Measurements from ENCODE around the gene CRACDL. TPM values are rescaled to one million over a fixed set of nuclear protein-coding genes. Genes with fewer than 3 reads are reported as not detected.
A peak's percentile ranks its signal among the peaks of the same experiment; 100 is the strongest.

Gene CRACDL
- polyA plus RNA-seq, 2 donors = 9.1 to 15.8 TPM

DNA sequence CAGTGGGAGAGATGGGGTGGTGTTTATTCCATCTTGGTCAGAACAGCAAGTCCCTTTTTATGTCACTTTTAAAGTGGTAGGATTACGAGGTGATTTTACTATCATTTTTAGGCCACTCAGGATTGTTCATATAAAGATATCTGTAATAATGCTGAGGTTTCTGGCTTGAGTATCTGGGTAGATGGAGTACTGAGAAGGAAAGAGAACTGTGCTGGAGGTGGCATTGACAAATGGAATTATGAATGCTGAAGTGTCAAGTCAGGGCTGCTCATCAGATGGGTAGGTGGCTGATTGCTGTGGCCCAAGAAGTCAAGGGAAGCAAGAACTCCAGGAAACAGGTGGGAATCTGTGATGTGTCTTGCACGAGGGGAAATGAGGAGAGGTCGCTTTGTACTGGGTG, 119.7 kb downstream of the CRACDL start:
- Histone ChIP-seq H3K4me1 (ENCODE audit: control insufficient read depth in 2 of 2, insufficient read depth in 2 of 2, low read length in 1 of 2) (peaks cover 0 to 5% of the 10 kb centered on the region in 2 donors), H3K27ac (ENCODE audit: low read depth in 2 of 2, low read length in 1 of 2) (no peak overlapping the region), H3K9me3 (ENCODE audit: control insufficient read depth in 2 of 2, insufficient read depth in 1 of 2, low read depth in 1 of 2, low read length in 1 of 2) (no peaks in the 10 kb centered on the region), H3K36me3 (ENCODE audit: control insufficient read depth in 2 of 2, insufficient read depth in 2 of 2, low read length in 1 of 2) (peaks cover 0 to 5% of the 10 kb centered on the region in 2 donors), H3K4me3 (ENCODE audit: low read depth in 1 of 2, low read length in 2 of 2) (no peak overlapping the region), H3K27me3 (ENCODE audit: control insufficient read depth in 1 of 2, insufficient read depth in 2 of 2, low read length in 2 of 2) (no peaks in the 10 kb centered on the region)
- 82 to 84% methylated on average over 3 of the region's 3 CpGs for WGBS, 2 donors

DNA sequence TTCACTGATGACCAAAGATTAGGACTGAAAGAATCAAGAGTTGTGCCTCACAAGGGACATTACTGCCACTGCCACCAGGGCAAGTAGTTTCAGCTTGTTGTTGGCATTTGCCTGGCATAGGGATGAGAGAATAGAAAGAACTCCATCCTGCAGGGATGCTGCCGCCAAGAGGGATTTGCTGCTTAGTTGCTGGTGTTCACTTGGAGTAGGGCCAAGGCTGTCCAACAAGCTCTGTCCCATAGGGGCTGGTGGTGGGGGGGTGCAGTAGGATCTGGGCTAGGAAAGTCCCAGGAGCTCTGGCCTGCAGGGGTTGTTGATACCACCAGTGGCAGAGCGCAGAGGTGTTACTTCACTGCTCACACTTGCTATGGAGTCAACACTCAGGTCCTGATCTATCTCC, 120.2 kb downstream of the CRACDL start:
- Histone ChIP-seq H3K27me3 (ENCODE audit: control insufficient read depth in 1 of 2, insufficient read depth in 2 of 2, low read length in 2 of 2) (no peaks in the 10 kb centered on the region), H3K36me3 (ENCODE audit: control insufficient read depth in 2 of 2, insufficient read depth in 2 of 2, low read length in 1 of 2) (peaks cover 0 to 5% of the 10 kb centered on the region in 2 donors), H3K27ac (ENCODE audit: low read depth in 2 of 2, low read length in 1 of 2) (no peak overlapping the region), H3K9me3 (ENCODE audit: control insufficient read depth in 2 of 2, insufficient read depth in 1 of 2, low read depth in 1 of 2, low read length in 1 of 2) (no peaks in the 10 kb centered on the region), H3K4me3 (ENCODE audit: low read depth in 1 of 2, low read length in 2 of 2) (no peak overlapping the region), H3K4me1 (ENCODE audit: control insufficient read depth in 2 of 2, insufficient read depth in 2 of 2, low read length in 1 of 2) (peaks cover 0 to 5% of the 10 kb centered on the region in 2 donors)
- WGBS, 2 donors = 94 to 98% methylated on average over 2 of the region's 2 CpGs

DNA sequence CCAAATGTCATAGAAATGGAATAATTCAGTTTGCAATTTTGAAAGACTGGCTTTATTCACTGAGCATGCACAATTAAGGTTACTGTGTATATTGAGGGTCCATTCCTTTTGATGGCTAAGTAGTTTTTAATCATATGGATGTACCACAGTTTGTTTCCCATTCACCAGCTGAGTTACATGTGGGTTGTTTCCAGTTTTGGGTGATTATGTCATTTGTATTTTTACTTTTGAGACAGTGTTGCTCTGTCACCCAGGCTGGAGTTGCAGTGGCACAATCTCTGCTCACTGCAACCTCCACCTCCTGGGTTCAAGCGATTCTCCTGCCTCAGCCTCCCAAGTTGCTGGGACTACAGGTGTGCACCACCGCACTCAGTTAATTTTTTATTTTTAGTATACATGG, 124.3 kb downstream of the CRACDL start:
- 98% methylated on average over 2 of the region's 2 CpGs for WGBS, 2 donors
- peaks cover 0 to 5% of the 10 kb centered on the region in 2 donors for H3K36me3 ChIP-seq (ENCODE audit: control insufficient read depth in 2 of 2, insufficient read depth in 2 of 2, low read length in 1 of 2)
- no peak overlapping the region for H3K27ac ChIP-seq (ENCODE audit: low read depth in 2 of 2, low read length in 1 of 2)
- H3K4me3 ChIP-seq (ENCODE audit: low read depth in 1 of 2, low read length in 2 of 2) = no peak overlapping the region
- H3K4me1 ChIP-seq (ENCODE audit: control insufficient read depth in 2 of 2, insufficient read depth in 2 of 2, low read length in 1 of 2) = peaks cover 0 to 5% of the 10 kb centered on the region in 2 donors
- no peaks in the 10 kb centered on the region for H3K27me3 ChIP-seq (ENCODE audit: control insufficient read depth in 1 of 2, insufficient read depth in 2 of 2, low read length in 2 of 2)
- no peaks in the 10 kb centered on the region for H3K9me3 ChIP-seq (ENCODE audit: control insufficient read depth in 2 of 2, insufficient read depth in 1 of 2, low read depth in 1 of 2, low read length in 1 of 2)

DNA sequence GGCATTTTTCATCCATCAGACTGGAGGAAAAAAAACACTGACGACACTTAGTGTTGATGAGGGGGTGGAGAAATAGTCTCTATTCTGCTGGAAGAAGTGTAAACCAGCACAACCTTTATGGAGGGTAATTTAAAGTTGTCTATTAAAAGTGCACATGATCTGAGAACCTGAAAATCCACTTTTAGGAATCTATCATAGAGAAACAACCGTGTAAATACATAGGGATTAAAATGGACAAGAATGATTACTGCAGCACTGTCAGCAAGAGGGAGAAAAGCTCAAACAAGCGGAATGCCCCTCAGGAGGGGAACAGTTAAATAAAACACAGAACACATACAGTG, 125.5 kb downstream of the CRACDL start:
- H3K27me3 ChIP-seq (ENCODE audit: control insufficient read depth in 1 of 2, insufficient read depth in 2 of 2, low read length in 2 of 2) = no peaks in the 10 kb centered on the region
- H3K4me3 ChIP-seq (ENCODE audit: low read depth in 1 of 2, low read length in 2 of 2) = no peak overlapping the region
- no peak overlapping the region for H3K27ac ChIP-seq (ENCODE audit: low read depth in 2 of 2, low read length in 1 of 2)
- H3K9me3 ChIP-seq (ENCODE audit: control insufficient read depth in 2 of 2, insufficient read depth in 1 of 2, low read depth in 1 of 2, low read length in 1 of 2) = no peaks in the 10 kb centered on the region
- H3K4me1 ChIP-seq (ENCODE audit: control insufficient read depth in 2 of 2, insufficient read depth in 2 of 2, low read length in 1 of 2) = peaks cover 0 to 3% of the 10 kb centered on the region in 2 donors
- peaks cover 0 to 1% of the 10 kb centered on the region in 2 donors for H3K36me3 ChIP-seq (ENCODE audit: control insufficient read depth in 2 of 2, insufficient read depth in 2 of 2, low read length in 1 of 2)
- 35 to 45% methylated on average over 3 of the region's 3 CpGs for WGBS, 2 donors

DNA sequence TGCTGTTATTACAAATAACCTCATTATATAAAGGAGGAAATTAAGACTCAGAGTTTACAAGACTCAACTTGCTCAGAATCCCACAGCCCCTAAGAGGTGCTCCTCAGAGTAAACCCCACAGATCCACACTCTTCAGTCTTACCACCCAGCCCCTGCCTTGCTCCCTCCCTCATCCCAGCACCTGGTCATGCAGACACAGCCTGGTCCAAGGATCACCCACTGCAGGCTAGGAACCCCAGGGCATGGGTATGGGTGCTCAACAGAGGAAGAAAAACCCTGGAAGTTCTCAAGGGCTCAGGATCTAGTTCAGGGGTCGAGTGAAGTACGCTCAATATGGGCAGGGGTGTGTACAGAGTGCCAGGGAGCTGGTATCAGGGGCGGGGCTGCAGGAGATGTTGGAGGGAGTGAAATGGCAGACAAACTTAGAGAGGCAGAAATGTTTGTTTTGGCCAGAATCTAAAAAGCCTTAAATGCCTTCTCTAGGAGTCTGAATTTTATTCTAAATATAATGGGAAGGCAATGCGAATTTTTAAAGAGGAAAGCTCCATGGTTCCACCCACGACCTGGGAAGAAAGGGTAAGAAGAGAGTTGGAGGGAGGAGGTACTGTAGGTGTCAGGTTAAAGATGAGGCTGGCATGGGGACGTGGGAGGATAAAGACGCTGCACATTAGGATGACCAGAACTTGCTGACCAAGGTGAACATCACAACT, 126.0 kb downstream of the CRACDL start:
- 51 to 64% methylated on average over 7 of the region's 7 CpGs for WGBS, 2 donors

DNA sequence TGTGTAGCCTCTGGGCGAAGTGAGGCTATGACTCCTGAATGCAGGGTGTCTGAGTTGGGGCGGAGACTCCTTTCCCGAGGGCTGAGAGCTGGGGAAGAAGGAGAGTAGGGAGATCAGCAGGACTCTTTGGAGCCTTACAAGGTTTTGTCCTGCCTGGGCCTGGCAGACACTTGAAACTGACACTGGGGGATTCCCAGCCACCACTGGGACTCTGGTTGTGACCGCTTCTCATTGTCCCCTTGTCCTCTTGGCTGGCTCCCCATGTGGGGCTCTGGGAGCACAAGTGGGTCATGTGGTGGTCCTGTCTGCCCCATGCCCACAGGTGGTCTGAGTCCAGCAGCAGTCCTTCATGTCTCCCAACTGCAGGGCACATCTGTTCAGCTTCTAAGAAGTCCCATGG, 126.9 kb downstream of the CRACDL start:
- 82% methylated on average over 4 of the region's 4 CpGs for WGBS, 2 donors
- H3K9me3 ChIP-seq (ENCODE audit: control insufficient read depth in 2 of 2, insufficient read depth in 1 of 2, low read depth in 1 of 2, low read length in 1 of 2) = no peaks in the 10 kb centered on the region

More for the DNA sequence above, 126.0 kb downstream of the CRACDL start:
- Histone ChIP-seq H3K36me3 (ENCODE audit: control insufficient read depth in 2 of 2, insufficient read depth in 2 of 2, low read length in 1 of 2) (no peaks in the 10 kb centered on the region), H3K27ac (ENCODE audit: low read depth in 2 of 2, low read length in 1 of 2) (no peak overlapping the region), H3K4me1 (ENCODE audit: control insufficient read depth in 2 of 2, insufficient read depth in 2 of 2, low read length in 1 of 2) (peaks cover 0 to 2% of the 10 kb centered on the region in 2 donors), H3K27me3 (ENCODE audit: control insufficient read depth in 1 of 2, insufficient read depth in 2 of 2, low read length in 2 of 2) (no peaks in the 10 kb centered on the region), H3K9me3 (ENCODE audit: control insufficient read depth in 2 of 2, insufficient read depth in 1 of 2, low read depth in 1 of 2, low read length in 1 of 2) (no peaks in the 10 kb centered on the region), H3K4me3 (ENCODE audit: low read depth in 1 of 2, low read length in 2 of 2) (no peak overlapping the region)

DNA sequence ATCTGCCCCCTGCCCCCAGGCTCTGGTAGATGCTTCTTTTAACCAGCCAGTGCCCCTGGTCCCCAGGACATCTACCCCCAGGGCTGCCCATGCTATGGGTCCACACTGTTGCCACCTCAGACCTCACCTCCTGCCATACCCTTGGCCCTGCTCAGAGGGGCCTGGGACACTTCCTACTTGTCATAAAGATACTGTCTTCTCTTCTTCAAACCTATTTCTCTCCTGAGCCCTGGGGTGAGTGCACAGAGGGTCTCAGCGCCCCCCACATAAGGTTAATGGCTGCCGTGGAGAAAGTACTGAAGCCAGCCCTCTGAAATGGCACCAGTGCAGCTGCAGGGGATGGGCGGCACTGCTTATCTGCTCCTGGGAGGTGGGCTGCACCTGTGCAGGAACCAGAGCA, 127.5 kb downstream of the CRACDL start:
- 93 to 98% methylated on average over 3 of the region's 3 CpGs for WGBS, 2 donors
- no peak overlapping the region for H3K4me3 ChIP-seq (ENCODE audit: low read depth in 1 of 2, low read length in 2 of 2)

More for the DNA sequence above, 126.9 kb downstream of the CRACDL start:
- Histone ChIP-seq H3K4me3 (ENCODE audit: low read depth in 1 of 2, low read length in 2 of 2) (no peak overlapping the region), H3K4me1 (ENCODE audit: control insufficient read depth in 2 of 2, insufficient read depth in 2 of 2, low read length in 1 of 2) (peaks cover 0 to 2% of the 10 kb centered on the region in 2 donors), H3K27ac (ENCODE audit: low read depth in 2 of 2, low read length in 1 of 2) (no peak overlapping the region), H3K36me3 (ENCODE audit: control insufficient read depth in 2 of 2, insufficient read depth in 2 of 2, low read length in 1 of 2) (no peaks in the 10 kb centered on the region), H3K27me3 (ENCODE audit: control insufficient read depth in 1 of 2, insufficient read depth in 2 of 2, low read length in 2 of 2) (no peaks in the 10 kb centered on the region)

DNA sequence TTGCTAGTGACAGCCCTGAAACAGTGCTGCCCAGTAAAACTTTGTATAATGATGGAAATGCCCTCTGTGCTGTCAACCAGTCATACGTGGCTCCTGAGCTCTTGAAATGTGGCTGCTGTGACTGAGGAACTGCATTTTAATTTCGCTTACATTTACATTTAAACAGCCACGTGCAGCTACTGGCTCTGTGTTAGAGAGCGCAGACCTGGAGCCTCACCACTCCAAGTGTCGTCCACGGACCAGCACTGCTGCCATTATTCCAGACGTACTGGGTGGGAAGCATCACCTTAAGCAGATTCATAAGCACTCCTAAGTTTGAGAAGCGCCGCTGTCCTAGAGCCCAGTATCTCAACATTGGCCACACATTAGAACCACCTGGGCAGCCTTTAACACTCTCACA, 128.1 kb downstream of the CRACDL start:
- no peaks in the 10 kb centered on the region for H3K9me3 ChIP-seq (ENCODE audit: control insufficient read depth in 2 of 2, insufficient read depth in 1 of 2, low read depth in 1 of 2, low read length in 1 of 2)

More for the DNA sequence above, 127.5 kb downstream of the CRACDL start:
- H3K36me3 ChIP-seq (ENCODE audit: control insufficient read depth in 2 of 2, insufficient read depth in 2 of 2, low read length in 1 of 2) = no peaks in the 10 kb centered on the region
- H3K9me3 ChIP-seq (ENCODE audit: control insufficient read depth in 2 of 2, insufficient read depth in 1 of 2, low read depth in 1 of 2, low read length in 1 of 2) = no peaks in the 10 kb centered on the region
- H3K4me1 ChIP-seq (ENCODE audit: control insufficient read depth in 2 of 2, insufficient read depth in 2 of 2, low read length in 1 of 2) = peaks cover 0 to 2% of the 10 kb centered on the region in 2 donors
- no peak overlapping the region for H3K27ac ChIP-seq (ENCODE audit: low read depth in 2 of 2, low read length in 1 of 2)
- H3K27me3 ChIP-seq (ENCODE audit: control insufficient read depth in 1 of 2, insufficient read depth in 2 of 2, low read length in 2 of 2) = no peaks in the 10 kb centered on the region

DNA sequence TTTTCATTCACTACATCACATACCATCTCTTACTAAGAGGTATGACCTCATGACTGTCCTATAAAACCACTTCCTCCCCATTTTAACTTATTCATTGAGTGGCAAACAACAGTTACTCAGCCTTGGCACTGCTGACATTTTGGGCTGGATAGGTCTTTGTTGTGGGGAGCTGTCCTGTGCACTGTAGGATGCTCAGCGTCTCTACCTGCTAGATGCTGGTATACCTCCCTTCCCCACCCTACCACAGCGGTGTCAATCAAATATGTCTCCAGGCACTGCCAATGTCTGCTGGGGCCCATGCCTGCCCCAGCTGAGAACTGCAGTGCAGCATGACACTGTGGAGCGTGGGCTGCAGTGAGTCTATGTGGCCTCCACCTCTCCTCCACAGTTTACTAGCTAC, 128.8 kb downstream of the CRACDL start:
- peaks cover 0 to 2% of the 10 kb centered on the region in 2 donors for H3K4me1 ChIP-seq (ENCODE audit: control insufficient read depth in 2 of 2, insufficient read depth in 2 of 2, low read length in 1 of 2)
- H3K9me3 ChIP-seq (ENCODE audit: control insufficient read depth in 2 of 2, insufficient read depth in 1 of 2, low read depth in 1 of 2, low read length in 1 of 2) = no peaks in the 10 kb centered on the region
- H3K4me3 ChIP-seq (ENCODE audit: low read depth in 1 of 2, low read length in 2 of 2) = no peak overlapping the region
- H3K36me3 ChIP-seq (ENCODE audit: control insufficient read depth in 2 of 2, insufficient read depth in 2 of 2, low read length in 1 of 2) = no peaks in the 10 kb centered on the region
- no peak overlapping the region for H3K27ac ChIP-seq (ENCODE audit: low read depth in 2 of 2, low read length in 1 of 2)
- 91 to 92% methylated on average over 3 of the region's 3 CpGs for WGBS, 2 donors
- no peaks in the 10 kb centered on the region for H3K27me3 ChIP-seq (ENCODE audit: control insufficient read depth in 1 of 2, insufficient read depth in 2 of 2, low read length in 2 of 2)

More for the DNA sequence above, 128.1 kb downstream of the CRACDL start:
- Histone ChIP-seq H3K4me1 (ENCODE audit: control insufficient read depth in 2 of 2, insufficient read depth in 2 of 2, low read length in 1 of 2) (peaks cover 0 to 2% of the 10 kb centered on the region in 2 donors), H3K36me3 (ENCODE audit: control insufficient read depth in 2 of 2, insufficient read depth in 2 of 2, low read length in 1 of 2) (no peaks in the 10 kb centered on the region), H3K4me3 (ENCODE audit: low read depth in 1 of 2, low read length in 2 of 2) (no peak overlapping the region), H3K27ac (ENCODE audit: low read depth in 2 of 2, low read length in 1 of 2) (no peak overlapping the region), H3K27me3 (ENCODE audit: control insufficient read depth in 1 of 2, insufficient read depth in 2 of 2, low read length in 2 of 2) (no peaks in the 10 kb centered on the region)
- 90 to 91% methylated on average over 9 of the region's 9 CpGs for WGBS, 2 donors

DNA sequence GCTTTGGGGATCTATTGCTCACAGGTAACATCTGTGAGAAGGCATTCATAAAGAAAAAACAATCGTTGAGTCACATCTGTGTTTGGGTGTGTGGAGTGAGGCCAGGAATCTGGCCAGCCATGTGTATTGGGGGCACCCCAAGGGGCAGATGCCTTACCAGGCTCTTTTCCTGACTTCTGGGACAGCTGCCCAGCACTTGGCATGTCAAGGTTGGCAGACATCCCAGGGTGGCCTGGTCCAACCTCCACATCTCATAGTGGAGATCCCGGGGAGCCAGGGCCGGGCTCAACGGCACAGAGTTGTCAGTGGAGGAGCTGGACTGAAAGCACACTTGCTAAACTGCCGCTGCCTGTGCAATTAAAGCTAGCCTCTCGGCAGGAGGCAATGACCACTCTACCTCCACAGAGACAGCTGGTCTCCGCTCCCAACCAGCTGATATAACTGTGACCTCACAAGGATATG, 129.8 kb downstream of the CRACDL start:
- 35% methylated on average over 7 of the region's 7 CpGs for WGBS, 2 donors
- H3K36me3 ChIP-seq (ENCODE audit: control insufficient read depth in 2 of 2, insufficient read depth in 2 of 2, low read length in 1 of 2) = no peaks in the 10 kb centered on the region
- H3K4me1 ChIP-seq (ENCODE audit: control insufficient read depth in 2 of 2, insufficient read depth in 2 of 2, low read length in 1 of 2) = peaks cover 0 to 2% of the 10 kb centered on the region in 2 donors
- H3K27me3 ChIP-seq (ENCODE audit: control insufficient read depth in 1 of 2, insufficient read depth in 2 of 2, low read length in 2 of 2) = no peaks in the 10 kb centered on the region
- no peak overlapping the region for H3K4me3 ChIP-seq (ENCODE audit: low read depth in 1 of 2, low read length in 2 of 2)
- H3K9me3 ChIP-seq (ENCODE audit: control insufficient read depth in 2 of 2, insufficient read depth in 1 of 2, low read depth in 1 of 2, low read length in 1 of 2) = no peaks in the 10 kb centered on the region
- peak overlapping the region in 1 of 2 donors; percentile 34 for H3K27ac ChIP-seq (ENCODE audit: low read depth in 2 of 2, low read length in 1 of 2)

Measured in esophagus (tissue), 2 donors.